OCI-LY3 (cell line): ENCODE results near the gene MSMP.

Experiments
- EZH2phosphoT487 ChIP-seq: fragments of 200-600 bp; shearing (Covaris generic); IDR thresholded peaks from 2 replicates; pipeline ENCODE4 v1.6.1; 2018; ENCODE audit warnings: antibody characterized with exemption, mixed run types, low read depth
- TF ChIP-seq, protein P1 (sequence below): fragments of 200-600, 300-600 bp; sonication (generic); IDR thresholded peaks from 2 replicates; pipeline ENCODE4 v1.5.1; 2014; ENCODE audit warnings: antibody characterized with exemption, low read length, low read depth

- TF ChIP-seq, protein P1, sequence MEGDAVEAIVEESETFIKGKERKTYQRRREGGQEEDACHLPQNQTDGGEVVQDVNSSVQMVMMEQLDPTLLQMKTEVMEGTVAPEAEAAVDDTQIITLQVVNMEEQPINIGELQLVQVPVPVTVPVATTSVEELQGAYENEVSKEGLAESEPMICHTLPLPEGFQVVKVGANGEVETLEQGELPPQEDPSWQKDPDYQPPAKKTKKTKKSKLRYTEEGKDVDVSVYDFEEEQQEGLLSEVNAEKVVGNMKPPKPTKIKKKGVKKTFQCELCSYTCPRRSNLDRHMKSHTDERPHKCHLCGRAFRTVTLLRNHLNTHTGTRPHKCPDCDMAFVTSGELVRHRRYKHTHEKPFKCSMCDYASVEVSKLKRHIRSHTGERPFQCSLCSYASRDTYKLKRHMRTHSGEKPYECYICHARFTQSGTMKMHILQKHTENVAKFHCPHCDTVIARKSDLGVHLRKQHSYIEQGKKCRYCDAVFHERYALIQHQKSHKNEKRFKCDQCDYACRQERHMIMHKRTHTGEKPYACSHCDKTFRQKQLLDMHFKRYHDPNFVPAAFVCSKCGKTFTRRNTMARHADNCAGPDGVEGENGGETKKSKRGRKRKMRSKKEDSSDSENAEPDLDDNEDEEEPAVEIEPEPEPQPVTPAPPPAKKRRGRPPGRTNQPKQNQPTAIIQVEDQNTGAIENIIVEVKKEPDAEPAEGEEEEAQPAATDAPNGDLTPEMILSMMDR = no peak
- TF ChIP-seq EZH2phosphoT487 = no peak
Measured at GRCh38 chr9:35711501-35712428, 42.3 kb downstream of the MSMP start.
